GM19397 (cell line): ENCODE results near the gene TP53RK.

Experiments used
- ATAC-seq: cut with Tn5 transposase; IDR thresholded peaks from one replicate; pipeline ENCODE4 v1.9.1; 2021; ENCODE audit warnings: mild to moderate bottlenecking, moderate library complexity; ENCODE audit not compliant: unreplicated experiment

The TP53RK gene

DNA sequence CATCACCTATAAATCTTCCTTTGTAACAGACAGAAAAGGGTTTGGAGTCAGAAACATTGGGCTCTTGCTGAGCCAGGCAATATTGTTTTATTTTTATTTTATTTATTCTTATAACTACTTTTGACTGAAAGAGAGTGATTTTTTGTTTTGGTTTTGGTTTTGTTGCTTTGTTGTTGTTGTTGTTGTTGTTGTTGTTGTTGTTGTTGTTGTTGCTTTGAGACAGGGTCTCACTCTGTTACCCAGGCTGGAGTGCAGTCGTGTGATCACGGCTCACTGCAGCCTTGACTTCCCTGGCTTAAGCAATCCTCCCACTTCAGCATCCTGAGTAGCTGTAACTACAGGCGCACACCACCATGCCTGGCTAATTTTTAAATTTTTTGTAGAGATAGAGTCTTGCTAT lies 22.9 kb downstream of the TP53RK start:
- ATAC-seq = no peak

DNA sequence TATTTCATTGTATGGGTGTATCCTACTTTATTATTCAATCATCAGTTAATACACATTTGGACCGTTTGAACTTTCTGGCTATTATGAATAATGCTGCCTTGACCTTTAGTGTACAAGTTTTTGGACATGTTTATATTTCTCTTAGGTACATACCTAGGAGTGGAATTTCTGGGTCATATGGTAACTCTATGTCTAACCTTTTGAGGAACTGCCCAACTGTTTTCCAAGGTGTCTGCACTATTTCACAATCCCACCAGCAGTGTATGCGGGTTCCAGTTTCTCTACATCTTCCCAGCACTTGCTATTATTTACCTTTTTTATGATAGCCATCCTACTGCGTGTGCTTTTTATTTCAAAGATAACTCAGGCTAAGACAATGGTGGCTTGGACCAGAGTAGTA lies 23.6 kb downstream of the TP53RK start:
- no peak for ATAC-seq

DNA sequence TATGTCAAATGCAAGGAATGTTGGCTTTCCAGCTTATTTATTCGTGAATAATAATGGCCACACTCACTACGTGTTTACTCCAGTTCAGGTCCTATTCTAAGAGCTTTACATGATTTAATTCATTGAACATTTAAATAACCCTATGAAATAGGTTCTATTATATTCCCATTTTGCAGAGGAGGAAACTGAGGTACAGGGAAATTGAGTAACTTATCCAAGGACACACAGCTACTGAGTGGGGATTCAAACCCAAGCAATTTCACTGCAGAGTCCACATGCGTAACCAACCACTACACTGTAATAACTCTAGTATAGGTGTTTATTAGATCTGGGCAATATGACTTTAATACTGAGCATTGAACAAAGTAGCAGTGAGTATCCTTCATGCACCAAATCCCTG lies 25.7 kb downstream of the TP53RK start:
- no peak for ATAC-seq

DNA sequence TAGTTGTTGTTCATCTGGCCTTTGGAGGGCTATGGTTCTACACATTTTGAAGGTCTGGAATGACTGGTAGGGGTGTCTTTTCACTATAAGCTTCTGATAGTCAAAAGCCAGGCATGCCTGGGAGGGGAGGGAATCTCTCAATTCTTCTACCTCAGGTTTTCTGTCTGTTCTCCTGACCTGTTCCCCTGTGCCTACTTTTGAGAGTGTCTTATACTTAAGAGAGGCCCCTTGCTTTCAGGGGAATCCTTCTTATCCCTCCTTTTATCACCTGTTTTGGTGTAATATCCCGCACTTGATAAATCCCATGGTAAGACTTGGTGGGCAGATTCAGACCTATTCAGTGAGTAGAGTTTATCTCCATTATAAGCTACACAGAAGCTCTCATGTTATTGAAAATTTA lies 27.6 kb downstream of the TP53RK start:
- ATAC-seq = no peak

- ATAC-seq = no peak
Measured at GRCh38 chr20:46660487-46660886, 28.8 kb downstream of the TP53RK start.

DNA sequence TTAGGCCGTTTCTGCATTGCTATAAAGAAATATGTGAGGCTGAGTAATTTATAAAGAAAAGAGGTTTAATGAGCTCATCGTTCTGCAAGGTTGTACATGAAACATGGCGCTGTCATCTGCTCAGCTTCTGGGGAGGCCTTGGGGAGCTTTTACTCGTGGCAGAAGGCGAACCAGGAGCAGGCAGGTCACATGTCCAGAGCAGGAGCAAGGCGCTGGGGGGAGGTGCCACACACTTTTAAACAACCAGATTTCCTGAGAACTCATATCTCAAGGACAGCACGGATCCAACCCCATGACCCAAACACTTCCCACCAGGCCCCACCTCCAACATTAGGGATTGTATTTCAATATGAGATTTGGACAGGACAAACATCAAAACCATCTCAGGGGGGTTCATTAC lies 31.6 kb downstream of the TP53RK start:
- no peak for ATAC-seq

DNA sequence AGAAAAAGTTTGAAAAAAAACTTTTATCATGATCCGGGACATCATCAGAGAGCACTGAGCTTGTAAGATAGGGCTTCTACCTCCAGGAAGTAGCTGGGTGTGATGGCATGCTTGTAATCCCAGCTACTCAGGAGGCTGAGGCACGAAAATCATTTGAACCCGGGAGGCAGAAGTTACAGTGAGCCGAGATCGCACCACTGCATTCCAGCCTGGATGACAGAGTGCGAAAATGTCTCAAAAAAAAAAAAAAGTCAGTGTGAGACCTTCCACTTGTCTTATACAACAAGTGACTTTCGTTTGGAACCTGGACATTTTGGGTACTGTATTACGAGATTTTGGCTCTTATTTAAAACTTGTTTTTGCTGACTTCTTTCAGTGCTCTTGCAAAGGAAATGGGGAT lies 32.1 kb downstream of the TP53RK start:
- ATAC-seq = no peak

- no peak for ATAC-seq
Measured at GRCh38 chr20:46652699-46653098, 36.5 kb downstream of the TP53RK start.

DNA sequence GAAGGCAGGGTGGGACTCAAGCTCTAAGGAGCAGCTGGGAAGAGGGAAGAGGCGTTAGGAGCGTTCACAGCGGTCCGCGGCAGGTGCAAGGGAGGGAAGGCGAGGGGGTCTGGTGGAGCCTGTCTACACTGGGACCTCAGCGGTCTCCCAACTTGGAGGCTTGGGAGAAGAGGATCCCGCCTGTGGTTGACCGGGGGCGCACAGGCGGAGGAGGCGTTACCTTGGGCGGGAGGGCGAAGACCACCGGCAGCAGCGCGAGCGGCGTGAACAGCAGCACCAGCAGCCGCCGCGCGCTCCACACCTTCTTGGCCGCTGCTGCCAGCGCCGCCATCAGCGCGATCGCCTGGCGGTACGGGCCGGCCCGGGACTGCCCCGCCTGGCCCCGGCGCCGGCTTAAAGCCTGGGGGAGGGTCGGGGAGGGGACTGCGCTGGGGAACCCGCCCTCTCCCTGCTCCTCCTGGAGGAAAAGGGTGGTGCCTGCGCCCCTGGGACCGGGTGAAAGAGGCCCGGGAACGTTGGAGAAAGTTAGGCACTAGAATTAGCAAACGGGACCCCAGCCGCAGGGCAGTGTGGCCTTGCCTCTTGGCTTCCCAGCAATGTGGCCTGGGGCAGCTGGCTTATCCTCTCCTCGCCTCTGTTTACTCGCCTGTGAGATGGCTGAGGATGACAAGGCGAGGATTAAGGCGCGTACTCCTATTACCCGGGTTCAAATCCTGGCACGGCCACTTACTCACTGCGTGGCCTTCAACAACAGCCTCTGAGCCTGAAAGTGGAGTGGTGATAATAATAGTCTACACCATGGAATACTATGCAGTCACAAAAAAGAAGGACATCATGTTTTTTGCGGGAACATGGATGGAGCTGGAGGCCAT lies 37.9 kb downstream of the TP53RK start, which contains the start of gene SLC13A3:
TSS of gene SLC13A3 (minus strand) at position 369 of the 872 bp plus-strand sequence. CDS start at position 331, 38 bp downstream.
- ATAC-seq = no peak

DNA sequence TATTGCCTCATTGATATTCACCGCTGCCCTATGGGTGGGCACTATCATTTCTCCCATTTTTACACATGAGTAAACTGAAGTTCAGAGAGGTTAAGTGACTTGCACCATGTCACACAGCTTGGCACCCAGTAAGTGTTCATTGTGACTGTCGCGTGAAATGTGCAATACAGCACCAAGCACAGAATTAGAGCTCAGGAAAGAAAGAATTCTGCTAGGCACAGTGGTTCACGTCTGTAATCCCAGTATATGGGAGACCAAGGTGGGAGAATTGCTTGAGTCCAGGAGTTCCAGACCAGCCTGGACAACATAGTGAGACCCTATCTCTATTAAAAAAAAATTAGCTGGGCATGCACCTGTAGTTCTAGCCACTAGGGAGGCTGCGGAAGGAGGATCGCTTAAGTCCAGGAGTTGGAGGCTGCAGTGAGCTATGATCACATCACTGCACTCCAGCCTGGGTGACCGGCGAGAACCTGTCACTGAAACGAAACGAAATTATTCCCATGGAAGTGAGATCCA lies 38.6 kb downstream of the TP53RK start:
- no peak for ATAC-seq

DNA sequence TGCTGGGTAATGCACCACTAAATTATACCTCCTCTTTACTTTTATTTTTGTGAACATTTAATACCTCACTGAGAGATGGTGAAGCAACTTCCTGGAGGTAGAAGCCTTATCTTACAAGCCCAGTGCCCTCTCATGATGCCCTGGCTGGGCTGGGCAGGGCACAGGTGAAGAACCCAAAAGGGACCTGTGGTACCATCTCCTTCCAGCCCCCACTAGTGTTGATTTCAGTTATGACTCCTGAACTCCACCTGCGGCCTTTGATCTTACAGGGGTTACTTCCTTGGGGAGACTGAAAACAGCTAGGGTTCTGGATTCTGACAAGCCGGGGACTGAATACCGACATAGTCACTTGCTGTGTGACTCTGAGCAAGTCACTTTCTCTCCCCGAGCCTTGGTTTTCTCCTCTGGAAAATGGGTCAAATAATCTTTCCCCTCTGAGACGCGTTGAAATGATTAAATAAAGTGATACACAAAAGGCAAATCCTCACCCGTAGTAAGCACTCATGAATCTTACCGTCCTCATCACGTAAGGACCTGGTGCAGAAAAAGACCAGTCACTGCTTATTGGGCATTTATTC lies 39.2 kb downstream of the TP53RK start:
- ATAC-seq = no peak

DNA sequence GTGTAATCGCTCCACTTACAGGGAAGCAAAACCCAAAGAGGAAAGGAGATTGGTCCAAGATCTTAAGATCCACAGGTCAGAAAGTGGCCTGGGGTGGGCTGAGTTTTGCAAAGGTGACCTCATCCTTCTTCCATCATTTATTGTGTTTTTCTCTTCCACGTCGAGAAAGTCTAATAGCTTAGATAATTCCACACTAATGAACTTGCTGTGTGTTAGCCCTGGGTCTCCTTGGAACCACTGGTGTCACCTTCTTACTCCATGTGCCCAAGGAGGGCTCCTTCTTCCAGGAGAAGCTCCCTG lies 39.6 kb downstream of the TP53RK start:
- no peak for ATAC-seq

DNA sequence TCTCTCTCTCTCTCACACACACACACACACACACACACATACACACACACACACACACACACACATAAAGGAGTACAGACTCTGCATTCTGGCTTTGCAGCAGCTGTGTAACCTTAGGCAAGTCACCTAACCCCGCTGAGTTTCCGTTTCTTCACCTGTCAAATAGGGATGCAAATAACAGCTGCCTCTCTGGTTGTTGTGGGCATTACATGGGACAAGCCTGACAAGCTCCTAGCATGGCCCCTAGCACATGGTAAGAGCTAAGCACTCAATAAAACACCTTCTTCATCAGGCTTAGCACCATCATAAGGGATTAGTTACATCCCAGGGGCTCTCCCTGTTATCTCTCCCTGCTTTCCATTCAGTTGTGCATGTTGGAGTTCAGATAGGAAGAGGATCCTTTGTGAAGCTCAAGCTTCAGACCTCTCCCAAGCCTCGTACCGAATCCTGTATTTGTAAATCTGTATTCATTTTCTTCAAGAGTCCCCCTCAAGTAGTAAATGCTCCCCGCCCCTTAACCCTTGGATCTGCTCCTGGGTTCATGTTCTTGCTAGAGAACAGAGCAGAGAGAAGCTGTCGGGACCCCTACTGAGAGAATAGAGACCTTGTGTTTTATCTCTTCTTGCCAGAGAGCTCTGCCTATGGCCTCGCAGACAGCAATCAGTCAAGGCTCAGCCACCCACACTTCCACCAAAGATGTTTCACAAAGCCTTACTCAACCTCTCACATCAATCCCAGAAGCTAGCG lies 40.2 kb downstream of the TP53RK start:
- ATAC-seq = no peak

DNA sequence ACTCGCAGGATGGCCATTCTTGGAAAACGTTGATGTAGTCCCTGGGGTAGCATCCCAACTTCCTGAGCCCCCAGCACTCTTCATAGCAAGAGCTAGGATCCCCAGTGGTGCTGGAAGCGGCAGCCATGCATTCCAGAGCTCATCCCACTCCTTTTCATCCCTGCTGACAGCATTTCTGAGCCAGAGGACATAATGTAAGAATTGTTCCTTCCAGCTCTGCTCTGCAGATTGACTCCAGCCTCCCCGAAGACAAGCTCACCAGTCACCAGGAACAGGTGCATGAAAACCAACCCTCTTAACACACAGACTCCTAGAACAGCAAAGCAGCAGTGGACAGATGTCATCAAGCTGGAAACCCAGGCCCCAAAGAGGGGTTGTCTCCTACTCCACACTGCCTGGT lies 41.8 kb downstream of the TP53RK start:
- ATAC-seq = no peak

DNA sequence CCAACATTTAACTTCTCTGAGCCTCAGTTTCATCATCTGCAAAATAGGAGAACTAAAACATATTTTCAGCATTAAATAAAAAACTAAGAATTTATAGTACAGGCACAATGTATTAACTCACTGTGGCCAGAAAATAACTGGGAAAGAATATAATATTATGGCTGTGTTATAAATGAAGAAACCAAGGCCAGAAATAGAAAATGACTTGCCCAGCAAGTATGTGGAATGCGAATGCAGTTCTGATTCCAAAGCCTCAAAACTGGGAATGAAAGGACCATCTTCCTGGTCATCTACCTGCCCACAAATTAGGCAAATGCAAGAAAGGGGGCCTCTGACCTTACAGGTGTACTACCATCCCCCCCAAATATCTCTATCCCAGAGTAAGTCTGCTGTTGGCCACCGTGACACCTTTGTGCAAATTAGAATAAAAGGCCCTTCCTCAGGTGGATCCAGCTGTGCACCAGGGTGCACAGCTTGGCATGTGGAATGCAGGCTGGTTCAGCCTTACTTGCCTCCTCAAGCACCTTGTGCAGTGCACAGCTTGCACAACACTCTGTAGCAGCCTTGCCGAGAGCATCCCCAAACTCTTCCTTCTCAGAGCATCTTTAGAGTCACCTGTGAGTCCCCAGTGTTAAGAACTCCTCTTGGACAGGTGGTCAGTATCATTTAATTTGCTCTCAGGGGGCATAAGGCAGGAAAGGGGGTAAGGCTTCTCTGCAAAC lies 42.4 kb downstream of the TP53RK start:
- no peak for ATAC-seq

DNA sequence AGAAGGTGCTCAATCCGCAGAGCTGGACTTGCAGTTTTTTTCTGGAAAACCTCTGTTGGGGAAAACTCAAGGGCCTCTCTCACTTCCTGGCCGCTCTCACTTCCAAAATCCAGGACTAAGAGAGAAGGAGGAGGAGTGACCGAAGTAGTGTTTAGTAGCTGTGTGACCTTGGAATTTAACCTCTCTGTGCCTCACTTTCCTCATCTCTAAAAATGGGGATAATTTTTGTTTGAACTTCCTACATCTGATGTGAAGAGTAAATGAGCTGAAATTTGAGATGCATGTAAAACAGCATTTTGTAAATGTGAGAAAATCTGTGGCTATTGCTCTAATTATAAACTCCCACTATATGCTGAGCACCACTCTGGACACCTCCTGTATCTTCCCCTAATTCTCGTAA lies 43.1 kb downstream of the TP53RK start:
- no peak for ATAC-seq

GRCh38 chr20:46644733-46645132 lies 44.5 kb downstream of the TP53RK start:
- no peak for ATAC-seq

DNA sequence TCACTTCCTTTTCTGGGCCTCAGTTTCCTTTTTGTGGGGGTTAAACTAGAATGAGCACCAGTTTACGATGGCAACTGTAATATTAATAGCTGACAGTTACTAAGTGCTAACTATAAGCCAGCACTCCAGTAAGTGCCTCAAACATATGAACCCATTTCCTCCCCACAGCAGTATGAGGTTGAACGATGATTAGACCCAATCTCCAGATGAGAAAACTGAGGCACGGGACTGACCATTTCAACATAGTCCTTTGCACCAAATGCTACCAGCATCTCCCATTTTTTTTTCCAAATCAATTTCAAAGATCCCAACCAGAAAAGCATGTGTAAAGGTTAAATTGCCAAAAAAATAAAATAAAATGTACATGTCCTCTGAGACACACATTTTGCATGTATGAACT lies 45.1 kb downstream of the TP53RK start:
- ATAC-seq = no peak

- no peak for ATAC-seq
Measured at GRCh38 chr20:46642969-46643343, 46.3 kb downstream of the TP53RK start.

GRCh38 chr20:46642265-46642968 lies 46.8 kb downstream of the TP53RK start:
- no peak for ATAC-seq

- no peak for ATAC-seq
Measured at GRCh38 chr20:46641424-46641823, 47.8 kb downstream of the TP53RK start.
